IMR-90 (cell line): ENCODE measurements around the gene DISC1. TPM values are rescaled to one million over a fixed set of nuclear protein-coding genes. Genes with fewer than 3 reads are reported as not detected.

Experiments used
- ATAC-seq: fragments of 200-7000 bp; cut with Tn5 transposase; 2 replicates; pipeline ENCODE4 v1.9.1; 2020; ENCODE audit warnings: low read depth, mild to moderate bottlenecking, moderate library complexity
- BruUV-seq: library from RNA; stranded (reverse); fragments of 400-500 nt; replicated peaks from 2 replicates; lab custom pipeline; 2021; lab: Mats Ljungman, UMichigan
- CTCF ChIA-PET: fragments of 300-600 bp; formaldehyde crosslinking; extraction: SDS; loops from one replicate; lab custom pipeline; 2021; ENCODE audit warnings: antibody characterized with exemption; lab: Yijun Ruan, JAX
- POLR2A ChIA-PET: fragments of 300-600 bp; sonication (Branson Sonifier 250); formaldehyde crosslinking; loops from one replicate; lab custom pipeline; 2022; ENCODE audit warnings: antibody characterized with exemption; ENCODE audit not compliant: unreplicated experiment; lab: Charles Lee
- DNase-seq: peaks from one replicate; pipeline ENCODE4 v3.0.0; 2013
- H2AFZ ChIP-seq: replicated peaks from 2 replicates; pipeline ENCODE3; 2013; ENCODE audit warnings: low read length, mild to moderate bottlenecking; ENCODE audit not compliant: poor library complexity
- H2AK5ac ChIP-seq: 2 replicates; pipeline ENCODE4 v1.6.1; 2013; ENCODE audit warnings: low read depth, low read length, inconsistent platforms
- H2AK9ac ChIP-seq: replicated peaks from 2 replicates; pipeline ENCODE3; 2013; ENCODE audit warnings: mild to moderate bottlenecking, low read depth, low read length, moderate library complexity; ENCODE audit not compliant: poor library complexity
- H2BK120ac ChIP-seq: 2 replicates; pipeline ENCODE4 v1.6.1; 2013; ENCODE audit warnings: low read depth, low read length, inconsistent platforms
- H2BK15ac ChIP-seq: 3 replicates; pipeline ENCODE4 v1.6.1; 2013; ENCODE audit warnings: low read depth, low read length, inconsistent platforms
- H2BK20ac ChIP-seq: 2 replicates; pipeline ENCODE4 v1.6.1; 2013; ENCODE audit warnings: low read depth, mild to moderate bottlenecking, inconsistent platforms, low read length, moderate library complexity
- H2BK5ac ChIP-seq: 2 replicates; pipeline ENCODE4 v1.6.1; 2013; ENCODE audit warnings: mild to moderate bottlenecking, low read depth, low read length, inconsistent platforms; ENCODE audit not compliant: poor library complexity, severe bottlenecking
- H3K14ac ChIP-seq: replicated peaks from 2 replicates; pipeline ENCODE4 v1.6.1; 2013; ENCODE audit warnings: low read depth, low read length, inconsistent platforms
- H3K18ac ChIP-seq: 2 replicates; pipeline ENCODE4 v1.6.1; 2013; ENCODE audit warnings: low read depth, low read length, control low read depth
- H3K23ac ChIP-seq: 2 replicates; pipeline ENCODE4 v1.6.1; 2013; ENCODE audit warnings: low read depth, low read length, inconsistent platforms
- H3K27ac ChIP-seq: 2 replicates; pipeline ENCODE4 v1.5.1; 2013; ENCODE audit warnings: mild to moderate bottlenecking, control low read depth, low read length; ENCODE audit not compliant: insufficient read depth
- H3K27me3 ChIP-seq: 2 replicates; pipeline ENCODE4 v1.6.1; 2013; ENCODE audit warnings: low read length; ENCODE audit not compliant: control insufficient read depth, insufficient read depth
- H3K36me3 ChIP-seq: 2 replicates; pipeline ENCODE4 v1.6.1; 2013; ENCODE audit warnings: low read length, mixed read lengths; ENCODE audit not compliant: control insufficient read depth, insufficient read depth
- H3K4ac ChIP-seq: 2 replicates; pipeline ENCODE4 v1.6.1; 2013; ENCODE audit warnings: low read depth, low read length, inconsistent platforms
- H3K4me1 ChIP-seq: 2 replicates; pipeline ENCODE4 v1.6.1; 2013; ENCODE audit warnings: low read length, mixed read lengths; ENCODE audit not compliant: control insufficient read depth, insufficient read depth
- H3K4me2 ChIP-seq: 2 replicates; pipeline ENCODE4 v1.6.1; 2013; ENCODE audit warnings: low read depth, mild to moderate bottlenecking, control low read depth, low read length, moderate library complexity
- H3K4me3 ChIP-seq: 2 replicates; pipeline ENCODE4 v1.5.1; 2013; ENCODE audit warnings: low read depth, mild to moderate bottlenecking, control low read depth, low read length, moderate library complexity; ENCODE audit not compliant: insufficient read depth
- H3K56ac ChIP-seq: 2 replicates; pipeline ENCODE4 v1.6.1; 2013; ENCODE audit warnings: low read length, inconsistent platforms; ENCODE audit not compliant: insufficient read depth; ENCODE audit errors: extremely low read depth
- H3K79me1 ChIP-seq, 2 experiments: 2 replicates each; pipeline ENCODE4 v1.6.1; 2013; ENCODE audit warnings: low read length in 2 of 2, inconsistent platforms in 1 of 2, low read depth in 1 of 2
- H3K9ac ChIP-seq: 2 replicates; pipeline ENCODE4 v1.6.1; 2013; ENCODE audit warnings: low read depth, low read length, control low read depth
- H3K9me1 ChIP-seq: 2 replicates; pipeline ENCODE4 v1.6.1; 2013; ENCODE audit warnings: low read length, inconsistent platforms; ENCODE audit not compliant: insufficient read depth
- H3K9me3 ChIP-seq: 2 replicates; pipeline ENCODE4 v1.6.1; 2013; ENCODE audit warnings: low read length; ENCODE audit not compliant: control insufficient read depth, insufficient read depth
- H4K20me1 ChIP-seq: 2 replicates; pipeline ENCODE4 v1.6.1; 2013; ENCODE audit warnings: low read length, inconsistent platforms; ENCODE audit not compliant: insufficient read depth
- H4K5ac ChIP-seq: 2 replicates; pipeline ENCODE4 v1.6.1; 2013; ENCODE audit warnings: mild to moderate bottlenecking, low read depth, low read length, control low read depth
- H4K8ac ChIP-seq, 2 experiments: 2 replicates each; pipeline ENCODE4 v1.6.1; 2013; ENCODE audit warnings: low read depth in 2 of 2, low read length in 2 of 2, control low read depth in 1 of 2, inconsistent platforms in 1 of 2
- H4K91ac ChIP-seq: 2 replicates; pipeline ENCODE4 v1.6.1; 2013; ENCODE audit warnings: low read depth, low read length, inconsistent platforms; ENCODE audit not compliant: insufficient read depth
- BHLHE40 ChIP-seq: fragments of 150-350 bp; IDR thresholded peaks from 2 replicates; pipeline ENCODE4 v1.6.1; 2016; ENCODE audit warnings: mild to moderate bottlenecking, low read depth, low read length
- CEBPB ChIP-seq: IDR thresholded peaks from 2 replicates; pipeline ENCODE4 v1.6.1; 2012; ENCODE audit warnings: low read depth, low read length, improper control_type of control experiment
- CHD1 ChIP-seq: IDR thresholded peaks from 2 replicates; pipeline ENCODE4 v1.6.1; 2012; ENCODE audit warnings: low read depth, low read length, improper control_type of control experiment
- CTCF ChIP-seq: conservative IDR thresholded peaks from 2 replicates; pipeline ENCODE4 v1.5.1; 2012; ENCODE audit warnings: mild to moderate bottlenecking, low read depth, low read length, improper control_type of control experiment
- ELK1 ChIP-seq: fragments of 150-350 bp; IDR thresholded peaks from 2 replicates; pipeline ENCODE4 v1.6.1; 2016; ENCODE audit warnings: low read depth, mild to moderate bottlenecking, low read length, moderate library complexity, borderline replicate concordance
- FOS ChIP-seq: fragments of 150-350 bp; IDR thresholded peaks from 2 replicates; pipeline ENCODE4 v1.6.1; 2016; ENCODE audit warnings: low read depth, low read length
- MAFK ChIP-seq: IDR thresholded peaks from 2 replicates; pipeline ENCODE4 v1.6.1; 2012; ENCODE audit warnings: low read depth, low read length, improper control_type of control experiment
- MAZ ChIP-seq: IDR thresholded peaks from 2 replicates; pipeline ENCODE4 v1.6.1; 2012; ENCODE audit warnings: low read depth, mild to moderate bottlenecking, low read length, improper control_type of control experiment, moderate library complexity, borderline replicate concordance
- MXI1 ChIP-seq: IDR thresholded peaks from 2 replicates; pipeline ENCODE4 v1.6.1; 2012; ENCODE audit warnings: low read depth, mild to moderate bottlenecking, low read length, moderate library complexity, borderline replicate concordance
- NFE2L2 ChIP-seq: fragments of 150-350 bp; IDR thresholded peaks from 2 replicates; pipeline ENCODE4 v1.6.1; 2016; ENCODE audit warnings: low read depth, mild to moderate bottlenecking, low read length
- POLR2A ChIP-seq: IDR thresholded peaks from 2 replicates; pipeline ENCODE4 v1.6.1; 2012; ENCODE audit warnings: mild to moderate bottlenecking, low read depth, low read length
- RAD21 ChIP-seq: IDR thresholded peaks from 2 replicates; pipeline ENCODE4 v1.6.1; 2012; ENCODE audit warnings: low read length, improper control_type of control experiment
- RCOR1 ChIP-seq: IDR thresholded peaks from 2 replicates; pipeline ENCODE4 v1.6.1; 2012; ENCODE audit warnings: mild to moderate bottlenecking, low read length, improper control_type of control experiment; ENCODE audit not compliant: insufficient replicate concordance
- RFX5 ChIP-seq: IDR thresholded peaks from 2 replicates; pipeline ENCODE4 v1.8.0; 2012; ENCODE audit warnings: low read depth, mild to moderate bottlenecking, low read length, moderate library complexity
- SMC3 ChIP-seq: fragments of 150-350 bp; IDR thresholded peaks from 2 replicates; pipeline ENCODE4 v1.6.1; 2016; ENCODE audit warnings: low read depth, mild to moderate bottlenecking, antibody characterized with exemption, low read length, moderate library complexity
- USF2 ChIP-seq: fragments of 150-350 bp; IDR thresholded peaks from 2 replicates; pipeline ENCODE4 v1.6.1; 2017; ENCODE audit warnings: mild to moderate bottlenecking, antibody characterized with exemption, low read length, low read depth
- WGBS, 2 experiments: methylation state at CpG; one replicate each; pipeline versions ENCODE4 v1.1.5 to v1.1.7; 2013; ENCODE audit warnings: missing lambda C conversion rate in 2 of 2; ENCODE audit not compliant: insufficient read length in 1 of 2; ENCODE audit errors: extremely low coverage in 2 of 2; 5-methylcytosine and 5-hydroxymethylcytosine counted together
- dilution Hi-C: fragments of 300-500 bp; cut with HindIII; formaldehyde crosslinking; loops from one replicate; pipeline ENCODE4 v1.14.3; 2018; ENCODE audit warnings: low sequenced_read_pairs; ENCODE audit not compliant: unreplicated experiment
- in situ Hi-C: fragments of 300-500 bp; cut with MboI; formaldehyde crosslinking; loops from 3 replicates; pipeline ENCODE4 v1.14.3; 2019; ENCODE audit warnings: low sequenced_read_pairs, inconsistent platforms, mixed read lengths
- intact Hi-C: fragments of 100-400 bp; cut with micrococcal nuclease; formaldehyde crosslinking; loops from 2 replicates; pipeline ENCODE4 v1.10.0; 2022
- polyA plus RNA-seq, 3 experiments: library from polyadenylated mRNA; depleted of rRNA; stranded (reverse); fragments of >200 nt; gene quantifications; 2 replicates each; pipeline ENCODE4 v1.2.3, GENCODE V29; 2012; ENCODE audit warnings: low replicate concordance in 1 of 3
- total RNA-seq: library from RNA; depleted of rRNA; stranded (reverse); fragments of >200 nt; gene quantifications from 2 replicates; pipeline ENCODE4 v1.2.3, GENCODE V29; 2012

The DISC1 gene
- total and polyA plus RNA-seq, 2 of the 4 experiments (the other 2 are of a cell fraction) = 2.2 to 7.0 TPM

GRCh38 chr1:231940116-231940515 lies 313.5 kb downstream of the DISC1 start:
- ChIA-PET CTCF (no interaction called here), POLR2A (no interaction called here)
- H2BK20ac ChIP-seq = no peak overlapping the region
- no peak overlapping the region for H3K23ac ChIP-seq
- H3K9me1 ChIP-seq = 0 out of 2 replicates have a peak, but pooled peaks cover 3% of the 10 kb centered on the region
- H3K14ac ChIP-seq = no peak overlapping the region
- H2BK15ac ChIP-seq = no peak overlapping the region
- H2AFZ ChIP-seq = no peak overlapping the region
- no peak for DNase-seq
- whole genome bisulfite sequencing, 2 experiments = 100% methylated on average over 2 of the region's 7 CpGs; no CpG with 5 or more reads in 1 of the 2 experiments
- no peak overlapping the region for H3K4ac ChIP-seq
- no peak overlapping the region for H4K8ac ChIP-seq
- H4K91ac ChIP-seq = no peak overlapping the region
- H3K4me3 ChIP-seq = no peak overlapping the region
- in situ Hi-C loops = no loop called here
- no peaks in the 10 kb centered on the region for H3K36me3 ChIP-seq
- no peaks in the 10 kb centered on the region for H3K27me3 ChIP-seq
- H3K56ac ChIP-seq = no peak overlapping the region
- H3K27ac ChIP-seq = no peak overlapping the region
- no peak overlapping the region for H3K9ac ChIP-seq
- ATAC-seq = no peak
- H2BK5ac ChIP-seq = no peak overlapping the region
- no peak overlapping the region for H3K4me2 ChIP-seq
- no peaks in the 10 kb centered on the region for H4K20me1 ChIP-seq
- intact Hi-C loops = no loop called here
- BruUV-seq = no TSS peak
- no peaks in the 10 kb centered on the region for H3K9me3 ChIP-seq
- H2AK5ac ChIP-seq = no peak overlapping the region
- H4K5ac ChIP-seq = no peak overlapping the region
- dilution Hi-C loops = no loop called here
- H3K18ac ChIP-seq = no peak overlapping the region
- no peaks in the 10 kb centered on the region for H3K79me1 ChIP-seq
- peak overlapping the region; percentile 45 for H2AK9ac ChIP-seq
- TF ChIP-seq MXI1 (no peak), SMC3 (no peak), USF2 (no peak), ELK1 (no peak), FOS (no peak), NFE2L2 (no peak), MAZ (no peak), BHLHE40 (no peak), CEBPB (no peak), CTCF (no peak), RFX5 (no peak), RAD21 (no peak), CHD1 (no peak), POLR2A (no peak), MAFK (no peak), RCOR1 (no peak)
- H2BK120ac ChIP-seq = no peak overlapping the region
- H3K4me1 ChIP-seq = no peaks in the 10 kb centered on the region
